SH-SY5Y (cell line): ENCODE results near the gene MCF2L.

Experiments used
- GATA2 ChIP-seq: IDR thresholded peaks from 2 replicates; pipeline ENCODE4 v1.6.1; 2011; ENCODE audit warnings: mild to moderate bottlenecking, low read depth, low read length
- GATA3 ChIP-seq: IDR thresholded peaks from 2 replicates; pipeline ENCODE4 v1.6.1; 2011; ENCODE audit warnings: low read depth, mild to moderate bottlenecking, low read length, moderate library complexity

The MCF2L gene

GRCh38 chr13:112965573-112966115 lies 3.4 kb upstream of the MCF2L start:
- TF ChIP-seq GATA3: no peak
- TF ChIP-seq GATA2: no peak

GRCh38 chr13:112966776-112967175 lies 2.2 kb upstream of the MCF2L start:
- no peak for TF ChIP-seq GATA2
- no peak for TF ChIP-seq GATA3

- no peak for TF ChIP-seq GATA3
- TF ChIP-seq GATA2: no peak
Measured at GRCh38 chr13:112967686-112968379, 1.2 kb upstream of the MCF2L start.

GRCh38 chr13:112968380-112968909 lies 569 bp upstream of the MCF2L start:
- no peak for TF ChIP-seq GATA3
- TF ChIP-seq GATA2: no peak

DNA sequence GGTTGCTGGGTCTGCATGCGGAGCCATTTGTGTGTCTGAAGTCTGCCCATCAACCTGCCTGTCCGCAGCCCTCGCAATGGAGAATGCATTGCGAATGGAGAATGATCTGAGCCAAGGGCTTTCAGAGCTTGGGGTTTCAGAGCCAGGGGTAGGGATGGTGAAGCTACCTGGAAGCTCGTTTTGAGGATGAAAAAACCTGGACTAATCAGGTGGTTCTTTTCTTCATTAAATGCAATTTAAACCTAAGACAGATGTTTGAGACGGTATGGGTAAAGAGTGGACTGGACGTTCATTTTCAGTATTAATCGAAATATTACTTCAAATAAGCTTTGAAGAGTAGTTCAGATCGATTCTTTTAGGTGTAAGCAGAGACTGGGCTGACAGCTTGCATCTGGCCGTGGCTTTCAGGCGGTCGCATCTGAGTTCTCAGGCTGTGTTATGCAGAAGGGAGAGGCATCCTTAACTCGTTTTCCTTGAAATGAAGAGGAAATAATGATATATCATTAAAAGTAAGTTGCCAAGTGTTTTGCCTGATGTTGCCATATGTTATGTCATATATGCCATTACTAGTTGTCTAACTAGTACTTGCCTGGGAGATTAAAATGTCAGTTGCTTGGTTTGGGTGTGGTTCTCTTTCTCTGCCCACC lies 801 bp downstream of the MCF2L start:
- TF ChIP-seq GATA3 (no peak), GATA2 (no peak)

GRCh38 chr13:112970552-112971287 lies 1.7 kb downstream of the MCF2L start:
- TF ChIP-seq GATA2: no peak

- TF ChIP-seq GATA2 (no peak), GATA3 (no peak)
Measured at GRCh38 chr13:112971288-112971643, 2.3 kb downstream of the MCF2L start.

DNA sequence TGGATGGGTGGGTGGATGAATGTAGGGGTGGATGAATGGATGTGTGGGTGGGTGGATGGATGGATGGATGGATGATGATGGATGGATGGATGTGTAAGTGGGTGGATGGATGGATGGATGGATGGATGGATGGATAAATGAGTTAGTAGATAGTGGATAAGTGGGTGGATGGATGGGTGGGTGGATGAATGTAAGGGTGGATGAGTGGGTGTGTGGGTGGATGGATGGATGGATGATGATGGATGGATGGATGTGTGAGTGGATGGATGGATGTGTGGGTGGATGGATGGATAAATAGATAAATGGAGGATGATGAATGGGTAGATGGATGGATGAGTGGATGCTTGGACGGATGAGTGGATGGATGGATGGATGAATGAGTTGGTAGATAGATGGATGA lies 3.2 kb downstream of the MCF2L start:
- TF ChIP-seq GATA2 (no peak), GATA3 (no peak)

DNA sequence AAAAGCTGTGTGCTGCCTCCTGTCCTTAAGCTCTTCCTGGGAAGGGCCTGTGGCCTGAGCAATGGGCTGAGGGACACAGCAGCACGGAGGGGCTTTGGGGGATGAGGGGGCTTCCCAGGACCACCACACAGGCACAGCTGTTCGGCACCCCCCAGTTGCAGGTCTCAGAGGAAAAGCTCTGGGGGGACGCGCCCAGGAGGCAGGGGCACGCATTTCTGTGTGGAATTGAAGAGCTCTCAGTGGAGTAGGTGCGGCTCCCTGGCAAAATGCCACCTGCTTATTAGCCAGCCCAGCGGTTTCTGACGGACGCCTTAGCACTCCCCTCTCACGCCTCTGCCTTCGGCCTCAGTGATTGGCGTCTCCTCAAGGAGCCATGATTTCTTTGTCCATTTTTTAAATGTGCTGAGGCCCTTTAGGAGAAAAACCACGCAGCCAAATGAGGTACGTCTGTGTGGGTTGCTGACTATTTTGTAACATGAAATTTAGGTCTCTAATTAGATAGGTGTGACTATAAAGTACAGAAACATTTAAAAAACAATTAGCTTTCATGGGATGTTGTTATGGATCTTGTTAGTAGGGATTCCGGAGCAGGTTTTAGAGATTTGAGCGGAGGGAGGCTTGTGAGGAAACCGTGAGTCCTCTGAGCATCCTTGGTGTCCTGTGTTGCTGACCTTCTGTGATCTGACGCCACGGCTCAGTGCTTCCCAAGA lies 4.0 kb downstream of the MCF2L start:
- no peak for TF ChIP-seq GATA2
- no peak for TF ChIP-seq GATA3

DNA sequence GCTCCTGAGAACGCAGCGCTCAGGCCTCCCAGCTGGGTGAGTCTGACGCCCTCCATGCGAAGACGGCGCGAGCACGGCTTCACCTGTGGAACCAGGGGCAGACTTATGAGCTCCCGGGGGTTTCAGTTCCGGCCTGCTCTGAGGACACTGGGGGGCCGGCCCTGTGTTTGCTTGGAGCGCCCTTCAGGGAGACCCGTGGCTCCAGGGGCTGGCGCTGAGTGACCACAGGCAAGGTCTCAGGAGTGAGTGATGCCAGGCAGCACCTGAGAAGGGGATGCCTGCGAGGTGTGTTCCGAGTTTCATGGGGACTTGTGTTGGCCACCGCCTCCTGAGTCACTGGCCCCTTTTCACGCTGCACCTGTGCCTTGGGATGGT lies 4.5 kb downstream of the MCF2L start:
- no peak for TF ChIP-seq GATA3
- no peak for TF ChIP-seq GATA2

DNA sequence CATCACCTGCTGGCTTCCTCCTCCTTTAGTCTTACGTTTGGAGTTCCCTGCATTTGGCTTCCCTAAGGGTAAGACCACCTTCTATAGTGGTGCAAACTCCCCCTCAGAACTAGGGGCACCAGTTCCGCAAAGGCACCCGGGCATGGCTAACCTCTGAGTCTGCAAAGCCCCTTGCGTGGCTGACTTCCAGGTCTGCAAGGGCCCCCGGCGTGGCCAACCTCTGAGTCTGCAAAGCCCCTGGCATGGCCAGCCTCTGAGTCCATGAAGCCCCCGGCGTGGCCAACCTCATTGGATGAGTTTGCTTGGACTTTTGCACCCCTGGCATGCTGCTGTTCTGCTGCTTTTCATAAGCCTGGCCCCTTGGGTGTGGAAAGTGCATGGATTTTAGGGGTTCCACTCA lies 5.1 kb downstream of the MCF2L start:
- no peak for TF ChIP-seq GATA2
- TF ChIP-seq GATA3: no peak

GRCh38 chr13:112974671-112975070 lies 5.7 kb downstream of the MCF2L start:
- no peak for TF ChIP-seq GATA3
- TF ChIP-seq GATA2: no peak

DNA sequence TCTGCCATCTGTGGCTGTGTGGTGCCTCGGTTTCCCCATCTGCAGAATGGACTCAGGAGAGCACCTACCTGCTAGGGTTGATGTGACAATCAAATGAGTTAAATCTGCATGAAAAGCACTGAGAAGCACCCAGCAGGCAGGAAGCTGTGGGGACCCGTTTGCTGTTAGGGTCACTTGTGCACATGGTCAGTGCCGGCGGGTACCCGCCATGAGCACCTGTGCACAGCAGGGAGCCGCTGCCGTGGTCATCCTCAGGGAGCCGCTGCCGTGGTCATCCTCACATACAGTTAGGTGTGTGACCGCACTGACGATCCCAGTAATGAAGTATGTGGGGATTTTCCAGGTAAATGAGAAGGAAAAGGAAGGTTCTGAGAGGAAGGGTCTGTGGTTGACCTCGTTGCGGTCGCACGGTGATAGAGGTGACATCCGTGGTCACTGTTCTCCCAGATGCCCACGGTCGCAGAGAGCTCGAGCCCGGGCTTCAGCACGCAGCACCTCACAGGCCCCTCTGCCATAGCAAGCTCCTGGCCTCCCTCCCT lies 6.5 kb downstream of the MCF2L start:
- TF ChIP-seq GATA3 (no peak), GATA2 (no peak)

DNA sequence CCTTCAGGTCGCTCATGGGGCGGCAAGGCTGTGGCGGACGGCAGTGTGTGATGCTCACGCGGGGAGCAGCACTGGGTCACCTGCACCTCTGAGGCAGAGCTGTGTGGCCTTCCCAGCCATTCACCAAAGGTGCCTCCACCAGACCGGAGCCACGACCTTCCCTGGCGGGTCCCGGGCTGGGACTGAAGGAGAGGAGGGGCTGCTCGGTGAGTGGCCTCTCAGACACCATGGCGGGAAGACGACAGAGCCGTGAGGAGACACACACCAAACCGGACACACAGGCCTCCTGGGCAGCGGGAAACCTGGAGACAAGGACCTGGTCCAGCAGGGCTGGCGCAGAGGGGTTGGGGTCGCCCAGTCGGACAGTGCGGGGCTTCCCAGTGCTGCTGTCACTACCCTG lies 7.5 kb downstream of the MCF2L start:
- TF ChIP-seq GATA3: no peak
- no peak for TF ChIP-seq GATA2
